GM12872 (cell line): ENCODE results near the gene UBAC1.

Source experiments
- TF ChIP-seq, protein P1 (sequence below): IDR thresholded peaks from 3 replicates; pipeline ENCODE4 v1.5.1; 2011; ENCODE audit warnings: low read depth, mild to moderate bottlenecking, low read length, moderate library complexity; ENCODE audit not compliant: insufficient read depth

The UBAC1 gene

DNA sequence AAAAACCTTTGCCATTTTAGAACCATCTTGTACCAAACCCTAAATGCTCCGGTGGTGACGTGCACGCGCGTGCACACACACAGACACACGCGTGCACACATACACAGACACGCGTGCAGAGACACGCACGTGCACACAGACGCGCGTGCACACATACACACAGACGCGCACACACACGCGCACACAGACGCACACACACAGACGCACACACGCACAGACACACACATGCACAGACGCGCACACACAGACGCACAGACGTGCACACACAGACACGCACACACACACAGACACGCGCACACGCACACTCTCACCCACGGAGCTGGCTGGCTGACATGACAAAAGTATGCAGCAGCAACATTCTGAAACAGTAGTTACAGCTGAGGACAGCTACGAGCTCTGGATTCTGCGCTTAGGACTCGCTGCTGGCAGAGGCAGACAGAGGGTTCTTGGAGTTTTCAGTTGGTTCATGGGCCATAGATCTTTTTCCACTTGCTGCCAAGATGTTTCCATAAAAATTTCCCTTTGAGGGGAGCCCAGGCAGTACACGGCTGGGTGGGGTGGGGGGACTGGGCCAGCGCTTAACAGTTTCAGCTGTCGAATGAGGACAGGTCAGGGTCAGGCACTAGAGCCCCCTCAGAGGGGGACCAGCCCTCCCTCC, 46.2 kb upstream of the UBAC1 start:
- TF ChIP-seq, protein P1, sequence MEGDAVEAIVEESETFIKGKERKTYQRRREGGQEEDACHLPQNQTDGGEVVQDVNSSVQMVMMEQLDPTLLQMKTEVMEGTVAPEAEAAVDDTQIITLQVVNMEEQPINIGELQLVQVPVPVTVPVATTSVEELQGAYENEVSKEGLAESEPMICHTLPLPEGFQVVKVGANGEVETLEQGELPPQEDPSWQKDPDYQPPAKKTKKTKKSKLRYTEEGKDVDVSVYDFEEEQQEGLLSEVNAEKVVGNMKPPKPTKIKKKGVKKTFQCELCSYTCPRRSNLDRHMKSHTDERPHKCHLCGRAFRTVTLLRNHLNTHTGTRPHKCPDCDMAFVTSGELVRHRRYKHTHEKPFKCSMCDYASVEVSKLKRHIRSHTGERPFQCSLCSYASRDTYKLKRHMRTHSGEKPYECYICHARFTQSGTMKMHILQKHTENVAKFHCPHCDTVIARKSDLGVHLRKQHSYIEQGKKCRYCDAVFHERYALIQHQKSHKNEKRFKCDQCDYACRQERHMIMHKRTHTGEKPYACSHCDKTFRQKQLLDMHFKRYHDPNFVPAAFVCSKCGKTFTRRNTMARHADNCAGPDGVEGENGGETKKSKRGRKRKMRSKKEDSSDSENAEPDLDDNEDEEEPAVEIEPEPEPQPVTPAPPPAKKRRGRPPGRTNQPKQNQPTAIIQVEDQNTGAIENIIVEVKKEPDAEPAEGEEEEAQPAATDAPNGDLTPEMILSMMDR: no peak

DNA sequence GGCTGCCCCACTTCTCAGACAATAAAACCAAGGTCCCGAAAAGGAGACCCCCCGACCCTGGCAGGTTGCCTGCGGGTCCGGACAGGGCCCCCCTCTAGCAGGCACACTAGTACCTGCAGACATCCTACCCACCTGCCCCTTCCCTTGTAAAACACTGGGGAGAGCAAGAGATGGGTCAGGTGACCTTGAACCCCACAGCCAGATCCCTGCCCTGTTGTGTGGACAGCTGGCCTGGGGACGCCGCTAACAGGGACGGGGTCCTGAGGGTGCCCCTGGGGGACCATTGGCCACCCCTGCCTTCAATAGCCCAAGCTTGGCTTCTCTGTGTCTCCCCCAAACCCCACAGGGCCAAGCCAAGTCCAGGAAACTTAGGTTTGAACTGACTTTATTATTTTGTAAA, 45.0 kb upstream of the UBAC1 start:
- TF ChIP-seq, protein P1: no peak

DNA sequence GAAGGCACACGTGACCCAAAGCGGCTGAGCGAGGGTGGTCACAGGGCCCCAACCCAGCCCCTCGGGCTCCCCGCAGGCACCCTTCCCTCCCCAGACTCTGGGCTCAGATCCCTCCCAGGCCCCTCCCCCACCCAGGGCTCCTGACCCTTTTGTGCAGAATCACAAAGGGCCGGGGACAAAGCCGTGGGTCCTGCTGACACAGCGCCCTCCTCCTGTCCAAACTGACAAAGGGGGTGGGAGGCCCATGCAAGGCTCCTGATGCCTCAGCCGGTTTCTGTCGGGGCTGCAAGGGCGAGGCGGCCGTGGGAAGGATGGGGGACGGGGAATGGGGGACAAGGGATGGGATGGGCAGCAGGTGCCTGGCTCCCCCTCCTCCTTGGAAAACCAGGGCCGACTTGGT, 43.5 kb upstream of the UBAC1 start:
- TF ChIP-seq, protein P1: no peak

DNA sequence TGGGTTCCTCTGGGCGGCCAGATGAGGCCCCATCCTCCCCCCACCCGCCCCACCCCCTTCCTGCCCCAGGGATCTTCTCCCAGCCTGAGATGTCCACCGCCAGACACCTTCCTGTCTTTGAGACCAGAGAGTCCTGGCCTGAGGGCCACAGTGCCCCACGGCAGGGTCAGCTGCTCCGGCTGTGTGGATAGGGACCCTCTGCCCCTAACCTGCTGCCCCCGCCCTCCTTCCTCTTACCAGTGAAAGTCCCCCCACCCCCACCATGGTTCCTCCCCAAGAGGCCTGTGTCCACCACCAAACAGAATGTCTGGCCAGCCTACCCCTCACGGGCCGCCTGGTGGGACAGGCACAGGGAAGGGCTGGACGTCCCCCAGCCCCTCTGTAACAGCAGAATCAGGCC, 43.0 kb upstream of the UBAC1 start:
- TF ChIP-seq, protein P1: no peak

DNA sequence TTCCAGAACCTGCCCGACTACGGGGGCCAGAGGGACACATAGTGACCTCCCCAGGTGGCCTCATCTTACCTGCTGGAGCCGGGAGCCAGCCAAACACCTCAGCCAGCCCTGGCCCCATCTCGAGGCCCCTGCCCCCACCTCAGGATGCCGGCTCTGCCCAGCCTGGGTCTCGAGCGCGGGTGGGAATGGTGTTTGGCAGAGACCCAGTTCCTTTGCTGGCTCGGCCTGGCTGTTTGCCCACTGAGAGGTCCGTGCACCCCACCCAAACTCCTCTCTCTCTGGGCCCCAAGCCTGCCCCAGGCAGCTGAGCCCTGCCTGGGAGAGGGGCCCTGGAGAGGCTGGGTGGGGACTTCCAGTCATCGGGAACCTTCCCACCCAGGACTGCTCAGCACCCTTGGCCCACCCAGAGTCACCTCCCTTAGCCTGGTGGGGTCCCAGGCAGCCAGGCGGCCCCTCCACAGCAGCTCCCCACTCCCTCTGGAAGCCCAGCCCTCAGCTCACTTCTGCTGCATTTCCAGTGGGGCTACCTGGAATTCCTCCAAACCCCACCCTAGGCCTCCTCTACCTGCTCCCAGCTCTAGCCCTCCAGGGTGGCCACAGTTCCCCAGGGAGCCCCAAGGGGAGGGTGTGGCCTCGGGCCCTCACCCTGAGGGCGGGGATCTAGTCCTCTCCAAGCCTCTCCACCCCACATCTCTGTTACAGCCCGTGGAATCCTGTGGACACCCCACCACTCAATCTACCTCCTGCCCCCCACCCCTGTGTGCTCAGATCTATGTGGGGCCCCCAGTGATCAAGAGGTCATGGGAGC, 42.4 kb upstream of the UBAC1 start:
- TF ChIP-seq, protein P1: no peak

DNA sequence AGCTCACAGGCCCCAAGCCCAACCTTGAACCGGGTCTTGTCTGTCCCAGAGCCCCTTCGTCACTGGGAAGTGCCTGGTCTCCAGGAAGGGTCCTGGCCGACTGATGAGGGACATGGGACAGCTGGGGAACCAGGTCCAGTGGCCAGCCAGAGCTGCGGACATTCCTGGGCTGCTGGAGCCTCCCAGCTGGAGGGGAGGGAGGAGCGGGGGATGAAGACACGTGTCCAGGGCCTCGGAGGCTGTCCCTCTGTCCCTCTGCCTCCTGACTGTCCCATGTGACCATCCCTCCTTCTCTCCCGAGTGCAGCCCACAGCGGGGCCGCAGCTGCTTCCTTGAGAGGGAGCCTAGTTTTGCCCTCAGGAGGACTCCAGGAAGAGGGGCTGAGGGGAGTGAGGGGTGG, 41.7 kb upstream of the UBAC1 start:
- TF ChIP-seq, protein P1: no peak

DNA sequence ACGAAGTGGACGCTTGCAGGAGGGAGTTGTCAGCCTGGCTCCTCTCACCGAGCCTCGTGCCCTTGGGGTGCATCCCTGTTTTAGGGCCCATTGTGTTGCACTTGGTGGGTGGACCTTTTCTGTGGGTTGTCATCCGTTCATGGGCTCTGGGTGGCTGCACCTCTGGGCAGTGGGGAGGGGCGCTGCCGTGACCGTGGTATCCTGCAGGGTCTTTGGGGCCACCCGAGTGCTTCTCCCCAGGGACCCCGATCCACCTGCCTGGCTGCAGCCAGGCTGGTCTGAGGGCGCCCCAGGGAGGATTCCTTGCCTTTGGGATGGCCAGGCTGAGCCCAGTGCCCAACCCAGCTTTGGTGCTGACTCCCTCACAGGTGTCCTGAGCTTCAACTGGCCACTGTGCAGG, 41.0 kb upstream of the UBAC1 start:
- TF ChIP-seq, protein P1: no peak
